Activated CD4-positive, alpha-beta T cell treated with anti-CD3 and anti-CD28 coated beads, Interleukin-2, Interleukin-6, amounts not matched to agents 100 ng/mL and 50 ng/mL, durations not matched to agents 16 hours and 8 hours (primary cell): ENCODE results near the gene TPM2.
"Not testable (repeated sequence)": the region's sequence is repeated elsewhere in the genome, so short reads cannot be mapped to it uniquely, and the experiment has no call there.

Experiments
- DNase-seq: peaks from one replicate; pipeline ENCODE4 v3.0.0-alpha.2; 2020

The TPM2 gene

GRCh38 chr9:35650341-35651158 lies 39.2 kb downstream of the TPM2 start, which contains the start of gene SIT1:
Gene SIT1 (minus strand): TSS chr9:35650931. CDS start chr9:35650853, 78 bp downstream.
- DNase-seq: peak; percentile 56

DNA sequence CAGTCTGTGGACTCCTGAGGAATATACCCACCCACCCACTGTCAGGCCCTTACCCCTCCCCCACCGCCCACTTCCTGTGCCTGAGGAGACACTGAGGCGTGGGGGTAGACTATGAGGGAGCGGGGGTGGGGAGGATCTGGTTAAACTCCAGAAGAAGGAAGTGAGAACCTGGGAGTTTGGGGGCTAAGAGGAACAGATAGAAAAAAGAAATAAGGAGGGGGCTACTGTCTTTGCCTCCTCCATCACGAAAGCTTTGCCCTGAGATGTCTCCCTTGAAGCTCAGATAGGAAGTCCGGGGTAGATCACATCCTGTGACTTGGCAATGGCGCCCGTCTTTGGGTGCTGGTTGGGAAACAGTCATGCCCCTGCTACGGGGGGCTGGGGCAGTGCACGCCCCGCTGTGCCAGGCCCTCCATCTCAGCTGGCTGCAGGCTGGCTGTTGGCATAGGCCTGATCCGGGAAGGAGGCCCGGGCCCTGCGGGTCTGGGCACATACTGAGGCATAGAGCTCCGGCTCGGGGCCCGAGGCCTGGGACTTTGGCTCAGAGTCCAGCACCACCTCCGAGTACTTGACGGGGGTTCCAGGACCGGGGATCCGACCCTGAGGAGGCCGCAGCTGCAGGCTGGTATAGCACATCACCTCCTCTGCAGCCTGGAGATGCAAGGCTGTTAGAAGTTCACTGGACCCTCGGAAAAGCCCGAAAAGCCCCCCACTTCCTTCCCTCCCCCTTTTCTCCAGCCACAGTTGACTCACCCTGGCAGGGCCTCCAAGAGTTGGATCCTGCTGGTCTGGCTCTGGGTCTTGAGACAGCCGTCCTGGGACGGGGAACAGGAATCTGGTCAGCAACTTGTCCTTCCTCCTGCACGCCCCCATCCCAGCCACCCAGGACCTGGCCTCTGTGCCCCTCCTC lies 40.0 kb downstream of the TPM2 start:
- peak; percentile 67 for DNase-seq

DNA sequence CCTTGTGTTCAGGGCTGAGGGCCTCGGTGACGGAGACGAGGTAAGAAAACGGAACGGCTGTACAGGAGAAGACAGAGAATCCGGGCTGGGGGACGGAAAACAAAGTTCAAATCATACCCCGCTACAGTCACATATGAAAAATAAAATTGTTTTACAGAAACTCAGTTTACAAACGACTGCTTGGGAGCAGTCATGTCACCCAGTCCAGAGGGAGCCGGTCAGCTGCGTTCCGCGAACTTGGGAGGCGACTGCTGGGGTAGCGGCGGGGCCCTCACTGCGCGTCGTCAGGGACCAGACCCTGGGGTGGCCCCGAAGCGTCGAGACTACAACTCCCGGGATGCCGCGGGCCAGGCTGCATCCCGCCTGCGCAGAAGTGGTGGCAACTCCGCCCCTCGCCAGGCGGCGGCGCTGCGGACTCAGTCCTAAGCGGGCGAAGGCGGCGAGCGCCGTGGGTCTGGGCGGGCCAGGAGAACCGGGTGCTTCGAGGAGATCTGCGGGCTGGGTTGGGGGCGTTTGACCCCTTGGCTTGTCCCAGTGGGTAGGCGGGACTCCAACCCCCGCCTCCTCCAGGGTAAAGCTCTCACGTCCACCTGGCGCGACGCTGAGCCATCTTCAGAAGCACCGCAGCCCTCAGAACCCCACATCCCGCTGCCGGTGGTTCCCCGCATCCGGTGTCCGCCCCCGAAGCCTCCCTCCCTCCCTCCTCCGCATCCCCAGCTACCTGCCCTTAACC lies 43.0 kb downstream of the TPM2 start:
- DNase-seq: peak; percentile 94

GRCh38 chr9:35646153-35646532 lies 43.6 kb downstream of the TPM2 start:
- DNase-seq: peak; percentile 26

DNA sequence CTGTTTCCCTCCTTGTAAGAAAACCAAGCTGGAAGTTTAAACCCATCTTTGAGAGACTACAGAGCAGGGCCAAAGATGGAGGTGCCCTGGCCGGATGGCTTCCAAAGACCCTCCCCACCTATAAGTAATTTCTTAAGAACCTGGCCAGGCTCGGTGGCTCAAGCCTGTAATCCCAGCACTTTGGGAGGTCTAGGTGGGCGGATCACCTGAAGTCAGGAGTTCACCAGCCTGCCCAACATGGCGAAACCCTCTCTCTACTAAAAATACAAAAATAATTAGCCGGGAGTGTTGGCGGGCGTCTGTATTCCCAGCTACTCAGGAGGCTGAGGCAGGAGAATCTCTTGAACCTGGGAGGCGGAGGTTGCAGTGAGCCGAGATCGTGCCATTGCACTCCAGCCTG lies 44.0 kb downstream of the TPM2 start:
- DNase-seq: not testable (repeated sequence)

- DNase-seq: no peak
Observed at GRCh38 chr9:35643046-35643445, 46.7 kb downstream of the TPM2 start.

DNA sequence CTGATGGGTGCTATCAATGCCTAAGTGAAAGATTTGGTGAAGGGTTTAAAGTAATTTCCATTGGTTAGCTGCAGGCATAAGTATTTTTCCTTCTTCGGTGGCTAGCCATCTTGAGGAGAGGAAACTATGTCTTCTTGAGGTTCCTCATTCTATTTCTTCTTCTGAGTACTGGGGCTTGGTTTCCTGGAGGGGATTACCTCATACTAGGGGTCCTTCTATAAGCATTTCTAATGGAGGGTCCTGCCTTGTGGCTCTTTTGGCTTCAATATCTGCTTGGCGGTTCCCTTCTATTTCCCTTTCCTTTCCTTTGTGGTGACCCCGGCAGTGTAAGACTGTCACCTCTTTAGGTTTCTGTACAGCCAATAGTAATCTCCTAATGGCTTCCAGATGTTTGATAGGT lies 48.2 kb downstream of the TPM2 start:
- DNase-seq: not testable (repeated sequence)

- not testable (repeated sequence) for DNase-seq
Observed at GRCh38 chr9:35640431-35640830, 49.3 kb downstream of the TPM2 start.

DNA sequence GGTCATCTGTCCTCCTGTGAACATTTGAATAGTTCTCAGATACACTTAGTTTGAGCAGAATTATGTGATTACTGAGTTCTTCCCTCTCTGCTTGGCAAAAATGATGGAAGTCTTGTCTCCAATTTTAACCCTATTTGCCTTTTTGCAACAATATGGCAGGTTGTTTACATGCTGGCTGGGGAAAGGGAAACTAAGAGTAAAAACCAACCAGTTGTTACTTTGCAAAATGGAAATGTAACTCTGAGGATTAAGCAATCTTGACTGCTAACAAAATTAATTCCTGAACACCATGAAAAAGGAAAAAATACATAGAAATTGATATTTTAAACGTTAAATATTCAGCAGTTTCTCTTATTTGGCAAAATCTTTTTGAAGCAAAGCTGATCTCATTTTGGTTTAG lies 50.1 kb downstream of the TPM2 start:
- no peak for DNase-seq

GRCh38 chr9:35639225-35639624 lies 50.5 kb downstream of the TPM2 start:
- not testable (repeated sequence) for DNase-seq

- not testable (repeated sequence) for DNase-seq
Observed at GRCh38 chr9:35638751-35639150, 51.0 kb downstream of the TPM2 start.

GRCh38 chr9:35637427-35637955 lies 52.2 kb downstream of the TPM2 start:
- not testable (repeated sequence) for DNase-seq

DNA sequence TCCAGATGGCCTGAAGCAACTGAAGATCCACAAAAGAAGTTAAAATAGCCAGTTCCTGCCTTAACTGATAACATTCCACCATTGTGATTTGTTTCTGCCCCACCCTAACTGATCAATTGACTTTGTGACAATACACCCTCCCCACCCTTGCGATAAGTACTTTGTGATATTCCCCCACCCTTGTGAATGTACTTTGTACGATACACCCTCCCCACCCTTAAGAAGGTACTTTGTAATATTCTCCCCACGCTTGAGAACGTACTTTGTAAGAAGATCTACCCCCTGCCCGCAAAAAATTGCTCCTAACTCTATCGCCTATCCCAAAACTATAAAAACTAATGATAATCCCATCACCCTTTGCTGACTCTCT lies 52.9 kb downstream of the TPM2 start:
- not testable (repeated sequence) for DNase-seq

GRCh38 chr9:35636135-35636876 lies 53.4 kb downstream of the TPM2 start:
- DNase-seq: no peak

- no peak for DNase-seq
Observed at GRCh38 chr9:35635730-35636129, 54.0 kb downstream of the TPM2 start.
